Mucosa of rectum (tissue), 2 donors: ENCODE results near the gene CGAS.

Source experiments
- H3K27ac ChIP-seq, 2 donors: one replicate each; pipeline ENCODE4 v1.7.0; 2013; ENCODE audit warnings: inconsistent platforms in 2 of 2, low read depth in 2 of 2, low read length in 2 of 2
- H3K27me3 ChIP-seq, 2 donors: one replicate each; pipeline ENCODE4 v1.7.0; 2013; ENCODE audit warnings: low read length in 2 of 2; ENCODE audit not compliant: control insufficient read depth in 2 of 2, insufficient read depth in 2 of 2
- H3K36me3 ChIP-seq, 2 donors: one replicate each; pipeline ENCODE4 v1.7.0; 2013; ENCODE audit warnings: low read length in 2 of 2; ENCODE audit not compliant: control insufficient read depth in 2 of 2, insufficient read depth in 2 of 2
- H3K4me1 ChIP-seq, 2 donors: one replicate each; pipeline ENCODE4 v1.7.0; 2013; ENCODE audit warnings: low read length in 2 of 2, mild to moderate bottlenecking in 1 of 2; ENCODE audit not compliant: control insufficient read depth in 2 of 2, insufficient read depth in 2 of 2
- H3K4me3 ChIP-seq, 2 donors: one replicate each; pipeline ENCODE4 v1.7.0; 2013; ENCODE audit warnings: low read length in 2 of 2
- H3K9ac ChIP-seq, 2 donors: one replicate each; pipeline ENCODE4 v1.7.0; 2013; ENCODE audit warnings: low read length in 2 of 2, low read depth in 1 of 2, mild to moderate bottlenecking in 1 of 2
- H3K9me3 ChIP-seq, 2 donors: one replicate each; pipeline ENCODE4 v1.7.0; 2013; ENCODE audit warnings: low read length in 2 of 2; ENCODE audit not compliant: control insufficient read depth in 2 of 2
- donor health status: healthy.
- donor health status: Normal muscosa, but diverticular disease.

Gene CGAS

DNA sequence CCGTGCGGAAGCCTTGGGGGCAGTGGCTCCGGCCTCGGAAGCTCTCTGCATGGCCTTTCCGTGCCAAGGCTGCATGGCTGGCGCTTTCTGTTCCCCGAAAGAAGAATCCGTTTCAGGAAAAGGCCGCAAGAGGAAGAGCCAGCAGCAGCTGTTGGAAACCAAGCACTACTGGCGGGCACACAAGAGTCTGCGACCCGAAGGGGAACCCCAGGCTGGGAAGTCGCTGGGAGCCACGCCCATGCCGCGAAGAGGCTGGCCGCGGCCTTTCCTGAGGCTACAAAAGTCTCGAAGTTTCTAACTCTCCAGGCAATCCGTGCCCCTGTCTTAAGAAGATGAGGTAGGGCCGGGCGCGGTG, at the start of gene CGAS:
Gene CGAS (minus strand): TSS at position 191 of the 355 bp plus-strand sequence. CDS start 116 bp downstream, at position 75.
- H3K9me3 ChIP-seq, result no peaks in the 10 kb centered on the region
- peak within 1 kb of the TSS; percentile 74 to 77 for H3K9ac ChIP-seq
- H3K4me1 ChIP-seq, result peaks cover 3 to 7% of the 10 kb centered on the region in 2 donors
- H3K27ac ChIP-seq, result peak within 1 kb of the TSS; percentile 78 to 81
- no peaks in the 10 kb centered on the region for H3K27me3 ChIP-seq
- H3K36me3 ChIP-seq, result no peaks in the 10 kb centered on the region
- peak within 1 kb of the TSS; percentile 71 to 74 for H3K4me3 ChIP-seq

- Histone ChIP-seq H3K4me3 (no peak overlapping the region), H3K9me3 (no peaks in the 10 kb centered on the region), H3K27ac (no peak overlapping the region), H3K4me1 (no peaks in the 10 kb centered on the region), H3K27me3 (no peaks in the 10 kb centered on the region), H3K9ac (no peak overlapping the region), H3K36me3 (peaks cover 35 to 46% of the 10 kb centered on the region in 2 donors)
Measured at GRCh38 chr6:73497915-73498314, 45.8 kb upstream of the CGAS start.

- Histone ChIP-seq H3K9me3 (no peaks in the 10 kb centered on the region), H3K36me3 (peaks cover 42 to 44% of the 10 kb centered on the region in 2 donors), H3K9ac (no peak overlapping the region), H3K4me3 (no peak overlapping the region), H3K27ac (no peak overlapping the region), H3K27me3 (no peaks in the 10 kb centered on the region), H3K4me1 (no peaks in the 10 kb centered on the region)
Measured at GRCh38 chr6:73491377-73491776, 39.3 kb upstream of the CGAS start.

DNA sequence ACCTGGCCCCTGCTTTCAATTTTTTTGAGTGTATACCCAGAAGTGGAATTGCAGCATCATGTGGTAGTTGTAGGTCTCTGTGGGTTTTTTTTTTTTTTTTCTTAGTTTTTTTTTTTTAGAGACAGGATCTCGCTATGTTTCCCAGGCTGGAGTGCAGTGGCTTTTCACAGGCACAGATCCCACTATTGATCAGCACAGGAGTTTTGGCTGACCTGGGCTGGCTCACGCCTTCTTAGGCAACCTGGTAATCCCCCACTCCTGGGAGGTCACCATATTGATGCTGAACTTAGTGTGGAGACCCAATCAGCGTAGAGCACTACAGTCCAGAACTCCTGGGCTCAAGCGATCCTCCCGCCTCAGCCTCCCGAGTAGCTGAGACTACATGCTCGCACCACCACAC, 35.4 kb upstream of the CGAS start:
- Histone ChIP-seq H3K9me3 (no peaks in the 10 kb centered on the region), H3K36me3 (peaks cover 47 to 50% of the 10 kb centered on the region in 2 donors), H3K4me1 (no peaks in the 10 kb centered on the region), H3K9ac (no peak overlapping the region), H3K27me3 (no peaks in the 10 kb centered on the region), H3K4me3 (no peak overlapping the region), H3K27ac (no peak overlapping the region)

GRCh38 chr6:73484438-73484837, 32.3 kb upstream of the CGAS start:
- Histone ChIP-seq H3K9ac (no peak overlapping the region), H3K4me3 (no peak overlapping the region), H3K4me1 (no peaks in the 10 kb centered on the region), H3K27me3 (no peaks in the 10 kb centered on the region), H3K9me3 (no peaks in the 10 kb centered on the region), H3K36me3 (peaks cover 66 to 69% of the 10 kb centered on the region in 2 donors), H3K27ac (no peak overlapping the region)

GRCh38 chr6:73481969-73482368, 29.9 kb upstream of the CGAS start:
- no peaks in the 10 kb centered on the region for H3K27me3 ChIP-seq
- no peaks in the 10 kb centered on the region for H3K9me3 ChIP-seq
- H3K4me1 ChIP-seq, result no peaks in the 10 kb centered on the region
- no peak overlapping the region for H3K9ac ChIP-seq
- H3K4me3 ChIP-seq, result no peak overlapping the region
- no peak overlapping the region for H3K27ac ChIP-seq
- peaks cover 53 to 57% of the 10 kb centered on the region in 2 donors for H3K36me3 ChIP-seq

DNA sequence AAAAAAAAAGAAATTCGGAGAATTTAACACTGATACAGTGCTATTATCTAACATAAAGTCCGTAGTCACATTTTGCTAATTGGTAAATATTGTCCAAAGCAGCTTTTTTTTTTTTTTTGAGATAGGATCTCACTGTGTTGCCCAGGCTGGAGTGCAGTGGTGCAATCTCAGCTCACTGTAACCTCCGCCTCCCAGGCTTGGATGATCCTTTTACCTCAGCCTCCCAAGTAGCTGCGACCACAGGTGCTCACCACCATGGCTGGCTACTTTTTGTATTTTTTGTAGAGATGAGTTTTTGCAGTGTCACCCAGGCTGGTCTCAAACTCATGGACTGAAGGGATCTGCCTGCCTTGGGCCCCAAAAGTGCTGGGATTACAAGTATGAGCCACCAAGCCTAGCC, 25.3 kb upstream of the CGAS start:
- H3K9ac ChIP-seq, result no peak overlapping the region
- H3K4me1 ChIP-seq, result no peaks in the 10 kb centered on the region
- H3K9me3 ChIP-seq, result no peaks in the 10 kb centered on the region
- H3K27ac ChIP-seq, result no peak overlapping the region
- no peak overlapping the region for H3K4me3 ChIP-seq
- no peaks in the 10 kb centered on the region for H3K27me3 ChIP-seq
- peaks cover 42 to 52% of the 10 kb centered on the region in 2 donors for H3K36me3 ChIP-seq

- no peak overlapping the region for H3K27ac ChIP-seq
- H3K9ac ChIP-seq, result no peak overlapping the region
- H3K4me3 ChIP-seq, result no peak overlapping the region
- H3K36me3 ChIP-seq, result peaks cover 42 to 51% of the 10 kb centered on the region in 2 donors
- H3K27me3 ChIP-seq, result no peaks in the 10 kb centered on the region
- no peaks in the 10 kb centered on the region for H3K9me3 ChIP-seq
- no peaks in the 10 kb centered on the region for H3K4me1 ChIP-seq
Measured at GRCh38 chr6:73476723-73477122, 24.6 kb upstream of the CGAS start.

- Histone ChIP-seq H3K4me3 (no peak overlapping the region), H3K36me3 (peaks cover 38 to 50% of the 10 kb centered on the region in 2 donors), H3K27me3 (no peaks in the 10 kb centered on the region), H3K9ac (no peak overlapping the region), H3K27ac (peak overlapping the region in 1 of 2 donors; percentile 56), H3K9me3 (no peaks in the 10 kb centered on the region), H3K4me1 (no peaks in the 10 kb centered on the region)
Measured at GRCh38 chr6:73471686-73472290, 19.7 kb upstream of the CGAS start.

GRCh38 chr6:73461537-73462350, 9.6 kb upstream of the CGAS start, which contains the start of gene MTO1:
TSS of gene MTO1 (plus strand) at chr6:73461737. CDS start at chr6:73461855, 118 bp downstream.
- peaks cover 0 to 2% of the 10 kb centered on the region in 2 donors for H3K4me1 ChIP-seq
- peak within 1 kb of the TSS; percentile 99 for H3K4me3 ChIP-seq
- peaks cover 6 to 12% of the 10 kb centered on the region in 2 donors for H3K36me3 ChIP-seq
- H3K9me3 ChIP-seq, result no peaks in the 10 kb centered on the region
- H3K9ac ChIP-seq, result peak within 1 kb of the TSS; percentile 91 to 96
- H3K27me3 ChIP-seq, result no peaks in the 10 kb centered on the region
- peak within 1 kb of the TSS; percentile 92 to 97 for H3K27ac ChIP-seq
